COLO829 (cell line): ENCODE data around the gene IFIT1B.
"Not testable (repeated sequence)": the region's sequence is repeated elsewhere in the genome, so short reads cannot be mapped to it uniquely, and the experiment has no call there.

Experiments used
- DNase-seq: peaks from one replicate; pipeline ENCODE4 v3.0.0; 2012; ENCODE audit warnings: low spot score

The IFIT1B gene

GRCh38 chr10:89377705-89378637 is at the start of gene IFIT1B:
TSS of gene IFIT1B (plus strand) at chr10:89378056. CDS start at chr10:89378136, 80 bp downstream.
- DNase-seq: no peak

- no peak for DNase-seq
Measured at GRCh38 chr10:89329151-89329550, 48.7 kb upstream of the IFIT1B start.

GRCh38 chr10:89330014-89330413 is 47.8 kb upstream of the IFIT1B start:
- not testable (repeated sequence) for DNase-seq

GRCh38 chr10:89330537-89331212 is 47.2 kb upstream of the IFIT1B start:
- no peak for DNase-seq

DNA sequence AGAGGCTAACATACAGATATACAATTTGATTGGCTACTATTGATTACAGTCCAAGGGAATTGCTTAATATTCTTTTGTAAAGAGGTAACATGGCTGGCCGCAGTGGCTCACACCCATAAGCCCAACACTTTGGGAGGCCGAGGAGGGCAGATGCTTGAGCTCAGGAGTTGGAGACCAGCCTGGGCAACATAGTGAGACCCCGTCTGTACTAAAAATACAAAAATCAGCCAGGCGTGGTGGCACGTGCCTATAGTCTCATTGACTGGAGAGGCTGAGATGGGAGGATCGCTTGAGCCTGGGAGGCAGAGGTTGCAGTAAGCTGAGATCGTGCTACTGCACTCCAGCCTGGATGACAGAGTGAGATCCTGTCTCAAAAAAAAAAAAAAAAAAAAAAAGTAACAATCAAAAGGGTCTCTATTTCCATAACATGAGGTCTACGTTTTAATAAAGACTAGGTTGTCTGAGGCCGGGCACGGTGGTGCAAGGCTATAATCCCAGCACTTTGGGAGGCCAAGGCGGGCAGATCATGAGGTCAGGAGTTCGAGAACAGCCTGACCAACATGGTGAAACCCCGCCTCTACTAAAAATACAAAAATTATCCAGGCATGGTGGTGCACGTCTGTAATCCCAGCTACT is 46.3 kb upstream of the IFIT1B start:
- DNase-seq: not testable (repeated sequence)

GRCh38 chr10:89332123-89332633 is 45.7 kb upstream of the IFIT1B start:
- DNase-seq: no peak

GRCh38 chr10:89335226-89335625 is 42.6 kb upstream of the IFIT1B start:
- DNase-seq: no peak

- no peak for DNase-seq
Measured at GRCh38 chr10:89336241-89336640, 41.6 kb upstream of the IFIT1B start.

DNA sequence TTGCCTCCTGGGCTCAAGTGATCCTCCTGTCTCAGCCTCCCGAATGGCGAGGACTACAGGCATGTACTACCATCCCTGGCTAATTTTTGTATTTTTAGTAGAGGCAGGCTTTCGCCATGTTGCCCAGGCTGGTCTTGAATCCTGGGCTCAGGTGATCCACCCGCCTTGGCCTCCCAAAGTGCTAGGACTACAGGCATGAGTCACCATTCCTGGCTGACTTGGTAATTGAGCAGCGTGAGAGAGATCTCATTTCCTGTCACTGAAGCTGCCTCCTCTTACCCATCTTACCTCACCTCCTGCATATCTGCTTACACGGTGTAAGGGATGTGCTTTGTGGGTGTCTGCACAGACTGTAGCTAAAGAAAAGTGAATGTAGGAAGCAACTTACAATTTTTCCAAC is 40.4 kb upstream of the IFIT1B start:
- no peak for DNase-seq

- no peak for DNase-seq
Measured at GRCh38 chr10:89338713-89339112, 39.1 kb upstream of the IFIT1B start.

DNA sequence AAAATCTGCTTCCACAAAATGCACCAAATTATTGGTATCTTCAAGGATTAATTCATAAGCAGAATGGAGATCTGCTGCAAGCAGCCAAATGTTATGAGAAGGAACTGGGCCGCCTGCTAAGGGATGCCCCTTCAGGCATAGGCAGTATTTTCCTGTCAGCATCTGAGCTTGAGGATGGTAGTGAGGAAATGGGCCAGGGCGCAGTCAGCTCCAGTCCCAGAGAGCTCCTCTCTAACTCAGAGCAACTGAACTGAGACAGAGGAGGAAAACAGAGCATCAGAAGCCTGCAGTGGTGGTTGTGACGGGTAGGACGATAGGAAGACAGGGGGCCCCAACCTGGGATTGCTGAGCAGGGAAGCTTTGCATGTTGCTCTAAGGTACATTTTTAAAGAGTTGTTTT is 38.0 kb upstream of the IFIT1B start:
- no peak for DNase-seq

- DNase-seq: no peak
Measured at GRCh38 chr10:89341649-89342048, 36.2 kb upstream of the IFIT1B start.

- no peak for DNase-seq
Measured at GRCh38 chr10:89342206-89342958, 35.5 kb upstream of the IFIT1B start.

GRCh38 chr10:89343089-89343767 is 34.6 kb upstream of the IFIT1B start:
- DNase-seq: no peak

DNA sequence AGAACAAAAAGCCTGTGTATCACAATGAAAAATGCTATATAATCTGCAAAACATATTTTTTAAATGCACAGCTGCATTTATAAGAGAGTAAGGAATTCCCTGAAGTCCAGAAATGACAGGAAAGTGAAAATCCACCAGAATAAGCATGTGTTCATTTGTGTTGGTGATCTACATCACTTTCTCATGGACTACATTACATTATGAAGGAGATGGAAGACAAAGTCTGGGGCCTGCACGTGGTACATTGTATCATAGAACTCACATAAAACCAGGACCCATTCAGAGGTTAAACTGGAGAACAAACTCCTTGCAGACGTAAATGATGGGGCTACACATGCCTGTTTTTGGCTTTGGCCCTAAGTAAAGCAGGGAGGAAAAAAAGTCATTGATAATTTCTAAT is 33.7 kb upstream of the IFIT1B start:
- no peak for DNase-seq

DNA sequence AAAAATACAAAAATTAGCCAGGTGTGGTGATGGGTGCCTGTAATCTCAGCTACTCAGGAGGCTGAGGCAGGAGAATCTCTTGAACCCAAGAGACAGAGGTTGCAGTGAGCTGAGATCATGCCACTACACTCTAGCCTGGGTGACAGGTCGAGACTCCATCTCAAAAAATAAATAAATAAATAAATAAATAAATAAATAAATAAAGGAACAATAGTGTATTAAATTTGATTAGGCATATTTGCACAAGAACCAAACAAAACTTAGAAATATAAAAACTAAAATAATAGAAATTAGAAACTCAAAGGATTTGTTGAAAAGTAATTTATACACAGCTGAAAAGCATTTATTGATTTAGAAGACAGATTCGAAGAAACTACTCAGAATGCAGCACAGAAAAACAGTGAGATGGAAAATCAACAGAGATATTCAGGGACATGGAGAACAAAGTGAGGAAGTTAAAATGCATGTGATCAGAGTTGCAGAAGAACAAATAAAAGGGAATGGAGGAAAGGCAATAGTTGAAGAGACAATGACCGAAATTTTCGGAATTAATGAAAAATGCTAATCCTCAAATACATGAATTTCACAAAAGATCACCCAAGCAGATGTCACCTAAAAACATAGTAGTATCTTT is 32.4 kb upstream of the IFIT1B start:
- no peak for DNase-seq

GRCh38 chr10:89346405-89347254 is 31.2 kb upstream of the IFIT1B start:
- DNase-seq: peak; percentile 35

GRCh38 chr10:89347701-89348457 is 30.0 kb upstream of the IFIT1B start:
- DNase-seq: peak; percentile 64

DNA sequence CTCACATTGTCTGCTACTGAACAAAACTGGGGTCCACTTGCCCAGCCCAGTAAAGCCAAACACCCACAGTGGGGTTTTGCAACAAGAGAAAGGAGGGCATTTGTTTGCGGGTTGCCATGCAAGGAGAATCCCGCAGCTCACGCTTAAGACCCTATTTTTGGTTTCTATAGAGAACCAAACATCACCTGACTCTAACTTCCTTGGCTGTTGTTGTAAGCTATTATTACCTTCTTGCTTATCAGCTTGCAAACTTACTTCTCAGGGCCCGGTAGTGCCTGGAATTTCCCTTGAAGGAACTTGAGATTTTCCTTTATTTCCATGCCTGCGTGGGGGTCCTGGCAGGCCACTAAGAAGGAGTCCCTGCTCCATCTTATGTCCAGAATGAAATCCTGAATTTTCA is 29.4 kb upstream of the IFIT1B start:
- DNase-seq: no peak
